Loucy (cell line): ENCODE results near the gene ADCY2.

Experiments
- H2AFZ ChIP-seq: fragments of 200-600 bp; sonication (generic); 2 replicates; pipeline ENCODE4 v1.6.0; 2016; ENCODE audit warnings: antibody characterized with exemption, mild to moderate bottlenecking, low read length, moderate library complexity
- H3F3A ChIP-seq: fragments of 200-600 bp; 2 replicates; pipeline ENCODE4 v1.6.0; 2016; ENCODE audit warnings: antibody characterized with exemption, low read depth, mild to moderate bottlenecking
- H3K27me3 ChIP-seq: fragments of 200-600 bp; sonication (generic); 2 replicates; pipeline ENCODE4 v1.6.1; 2014; ENCODE audit warnings: low read length, mild to moderate bottlenecking; ENCODE audit not compliant: insufficient read depth, poor library complexity, severe bottlenecking
- H3K36me3 ChIP-seq: fragments of 200-600 bp; sonication (generic); 2 replicates; pipeline ENCODE4 v1.6.1; 2016; ENCODE audit warnings: low read length; ENCODE audit not compliant: insufficient read depth
- H3K4me1 ChIP-seq: fragments of 200-600 bp; sonication (generic); 2 replicates; pipeline ENCODE4 v1.5.1; 2014; ENCODE audit warnings: low read length, mild to moderate bottlenecking; ENCODE audit not compliant: insufficient read depth, poor library complexity, severe bottlenecking
- H3K4me2 ChIP-seq: fragments of 200-600 bp; sonication (generic); 2 replicates; pipeline ENCODE4 v1.6.0; 2014; ENCODE audit warnings: antibody characterized with exemption, low read length, low read depth, mild to moderate bottlenecking; ENCODE audit not compliant: poor library complexity, severe bottlenecking
- H3K4me3 ChIP-seq: fragments of 200-600 bp; sonication (generic); 2 replicates; pipeline ENCODE4 v1.5.1; 2014; ENCODE audit warnings: low read length, mild to moderate bottlenecking, mixed read lengths; ENCODE audit not compliant: poor library complexity, severe bottlenecking
- H3K79me2 ChIP-seq: fragments of 200-600 bp; sonication (generic); 2 replicates; pipeline ENCODE4 v1.6.1; 2014; ENCODE audit warnings: low read length; ENCODE audit not compliant: insufficient read depth
- H3K9ac ChIP-seq: fragments of 200-600 bp; sonication (generic); 2 replicates; pipeline ENCODE4 v1.6.0; 2014; ENCODE audit warnings: mild to moderate bottlenecking, low read depth, low read length, moderate library complexity; ENCODE audit not compliant: poor library complexity, severe bottlenecking
- H3K9me2 ChIP-seq: fragments of 200-600 bp; sonication (generic); replicated peaks from 2 replicates; pipeline ENCODE4 v1.6.1; 2016; ENCODE audit warnings: low read depth, low read length, mixed read lengths
- H3K9me3 ChIP-seq: fragments of 200-600 bp; sonication (generic); 2 replicates; pipeline ENCODE4 v1.6.1; 2014; ENCODE audit warnings: mild to moderate bottlenecking, antibody characterized with exemption, low read length, low read depth; ENCODE audit not compliant: insufficient read depth
- H4K20me1 ChIP-seq: fragments of 200-600 bp; sonication (generic); 2 replicates; pipeline ENCODE4 v1.6.0; 2014; ENCODE audit warnings: antibody characterized with exemption, low read length, mild to moderate bottlenecking; ENCODE audit not compliant: insufficient read depth, poor library complexity, severe bottlenecking
- EZH2phosphoT487 ChIP-seq: fragments of 200-600 bp; IDR thresholded peaks from 2 replicates; pipeline ENCODE4 v1.6.1; 2018; ENCODE audit warnings: antibody characterized with exemption, mild to moderate bottlenecking, moderate library complexity, borderline replicate concordance
- TF ChIP-seq, protein P1 (sequence below): fragments of 200-600 bp; sonication (generic); conservative IDR thresholded peaks from 2 replicates; pipeline ENCODE4 v1.5.1; 2014; ENCODE audit warnings: mild to moderate bottlenecking, antibody characterized with exemption, low read length

The ADCY2 gene

GRCh38 chr5:7638456-7638855, 242.5 kb downstream of the ADCY2 start:
- H3K4me3 ChIP-seq, result no peak overlapping the region
- H3K9ac ChIP-seq, result no peak overlapping the region
- TF ChIP-seq, protein P1, sequence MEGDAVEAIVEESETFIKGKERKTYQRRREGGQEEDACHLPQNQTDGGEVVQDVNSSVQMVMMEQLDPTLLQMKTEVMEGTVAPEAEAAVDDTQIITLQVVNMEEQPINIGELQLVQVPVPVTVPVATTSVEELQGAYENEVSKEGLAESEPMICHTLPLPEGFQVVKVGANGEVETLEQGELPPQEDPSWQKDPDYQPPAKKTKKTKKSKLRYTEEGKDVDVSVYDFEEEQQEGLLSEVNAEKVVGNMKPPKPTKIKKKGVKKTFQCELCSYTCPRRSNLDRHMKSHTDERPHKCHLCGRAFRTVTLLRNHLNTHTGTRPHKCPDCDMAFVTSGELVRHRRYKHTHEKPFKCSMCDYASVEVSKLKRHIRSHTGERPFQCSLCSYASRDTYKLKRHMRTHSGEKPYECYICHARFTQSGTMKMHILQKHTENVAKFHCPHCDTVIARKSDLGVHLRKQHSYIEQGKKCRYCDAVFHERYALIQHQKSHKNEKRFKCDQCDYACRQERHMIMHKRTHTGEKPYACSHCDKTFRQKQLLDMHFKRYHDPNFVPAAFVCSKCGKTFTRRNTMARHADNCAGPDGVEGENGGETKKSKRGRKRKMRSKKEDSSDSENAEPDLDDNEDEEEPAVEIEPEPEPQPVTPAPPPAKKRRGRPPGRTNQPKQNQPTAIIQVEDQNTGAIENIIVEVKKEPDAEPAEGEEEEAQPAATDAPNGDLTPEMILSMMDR, result no peak
- TF ChIP-seq EZH2phosphoT487, result no peak
- H2AFZ ChIP-seq, result no peak overlapping the region
- H3K36me3 ChIP-seq, result no peaks in the 10 kb centered on the region
- no peak overlapping the region for H3K4me2 ChIP-seq
- no peaks in the 10 kb centered on the region for H3K79me2 ChIP-seq
- H3K9me2 ChIP-seq, result no peaks in the 10 kb centered on the region
- no peaks in the 10 kb centered on the region for H3F3A ChIP-seq
- H3K9me3 ChIP-seq, result no peaks in the 10 kb centered on the region
- no peaks in the 10 kb centered on the region for H3K27me3 ChIP-seq
- H3K4me1 ChIP-seq, result no peaks in the 10 kb centered on the region
- no peaks in the 10 kb centered on the region for H4K20me1 ChIP-seq

GRCh38 chr5:7642029-7642428, 246.1 kb downstream of the ADCY2 start:
- no peaks in the 10 kb centered on the region for H4K20me1 ChIP-seq
- no peaks in the 10 kb centered on the region for H3K27me3 ChIP-seq
- no peak overlapping the region for H3K4me2 ChIP-seq
- no peaks in the 10 kb centered on the region for H3F3A ChIP-seq
- H3K9me3 ChIP-seq, result no peaks in the 10 kb centered on the region
- no peaks in the 10 kb centered on the region for H3K9me2 ChIP-seq
- no peaks in the 10 kb centered on the region for H3K79me2 ChIP-seq
- H3K4me1 ChIP-seq, result no peaks in the 10 kb centered on the region
- no peaks in the 10 kb centered on the region for H3K36me3 ChIP-seq
- TF ChIP-seq EZH2phosphoT487, result no peak
- TF ChIP-seq, protein P1, result no peak
- H2AFZ ChIP-seq, result no peak overlapping the region
- H3K4me3 ChIP-seq, result no peak overlapping the region
- no peak overlapping the region for H3K9ac ChIP-seq

DNA sequence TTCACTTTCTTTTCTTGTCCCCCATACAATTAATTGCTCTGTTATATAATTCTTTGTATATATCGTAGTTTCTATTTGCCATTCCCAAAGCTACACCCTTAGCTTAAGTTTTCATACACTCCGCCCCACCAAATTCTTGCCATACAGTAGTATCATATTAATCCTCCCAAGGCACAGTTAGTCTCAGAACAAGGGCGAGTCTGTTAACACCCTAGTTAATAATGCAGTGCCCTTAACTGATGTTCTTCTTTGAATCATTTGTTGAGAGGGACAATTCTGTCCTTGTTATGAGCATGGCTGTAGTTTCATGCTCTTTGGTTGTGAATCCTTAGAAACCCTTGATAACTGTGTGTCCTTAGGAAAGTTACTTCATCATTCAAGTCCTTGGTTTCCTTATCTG, 248.8 kb downstream of the ADCY2 start:
- Histone ChIP-seq H2AFZ (no peak overlapping the region), H4K20me1 (no peaks in the 10 kb centered on the region), H3K4me1 (no peaks in the 10 kb centered on the region), H3K79me2 (no peaks in the 10 kb centered on the region), H3K36me3 (no peaks in the 10 kb centered on the region), H3K9me3 (no peaks in the 10 kb centered on the region), H3K9ac (no peak overlapping the region), H3K4me2 (no peak overlapping the region), H3K27me3 (no peaks in the 10 kb centered on the region), H3K4me3 (no peak overlapping the region), H3K9me2 (no peaks in the 10 kb centered on the region), H3F3A (no peaks in the 10 kb centered on the region)
- no peak for TF ChIP-seq EZH2phosphoT487
- TF ChIP-seq, protein P1, result no peak
